ELF-1 (cell line): ENCODE measurements around the gene KCNH3.
A peak's percentile ranks its signal among the peaks of the same experiment; 100 is the strongest.
"Not testable (repeated sequence)": the region's sequence is repeated elsewhere in the genome, so short reads cannot be mapped to it uniquely, and the experiment has no call there.

ENCODE experiments used
- DNase-seq: peaks from one replicate; pipeline ENCODE4 v3.0.0-alpha.2; 2016; ENCODE audit warnings: low read depth, low spot score

Gene KCNH3

DNA sequence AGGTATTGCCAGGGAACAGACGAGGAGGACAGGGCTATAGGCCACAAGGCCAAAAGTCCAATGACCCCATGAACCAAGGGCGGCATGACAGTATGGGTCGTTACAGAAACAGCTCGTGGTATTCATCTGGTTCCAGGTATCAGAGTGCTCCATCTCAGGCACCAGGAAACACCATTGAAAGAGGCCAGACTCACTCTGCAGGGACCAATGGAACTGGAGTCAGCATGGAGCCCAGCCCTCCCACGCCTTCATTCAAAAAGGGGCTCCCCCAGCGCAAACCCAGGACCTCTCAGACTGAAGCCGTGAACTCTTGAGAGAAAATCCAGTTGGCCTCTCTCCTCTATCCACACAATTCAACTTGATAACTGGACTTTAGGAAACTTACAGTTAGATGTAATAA, 12.9 kb upstream of the KCNH3 start:
- DNase-seq = no peak

- DNase-seq = no peak
Observed at GRCh38 chr12:49527361-49528130, 11.3 kb upstream of the KCNH3 start.

DNA sequence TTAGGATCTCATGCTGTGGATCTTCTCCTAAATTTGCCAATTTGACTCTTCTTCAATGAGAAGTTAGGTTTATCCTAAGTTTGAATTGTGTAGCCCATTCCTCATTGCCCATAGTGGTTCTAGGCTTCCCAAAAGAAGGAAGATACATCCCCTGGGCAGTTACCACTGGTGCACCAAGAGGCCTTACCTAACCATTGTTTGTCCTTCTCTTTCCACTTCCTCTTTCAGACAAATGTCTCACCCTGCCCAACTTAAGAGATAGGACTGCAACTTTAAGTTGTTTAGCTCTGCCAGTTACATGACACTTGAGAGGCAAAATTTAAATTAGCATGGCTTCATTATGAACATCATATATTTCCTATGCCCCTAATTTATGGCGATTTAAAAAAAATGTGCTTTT, 9.4 kb upstream of the KCNH3 start:
- no peak for DNase-seq

DNA sequence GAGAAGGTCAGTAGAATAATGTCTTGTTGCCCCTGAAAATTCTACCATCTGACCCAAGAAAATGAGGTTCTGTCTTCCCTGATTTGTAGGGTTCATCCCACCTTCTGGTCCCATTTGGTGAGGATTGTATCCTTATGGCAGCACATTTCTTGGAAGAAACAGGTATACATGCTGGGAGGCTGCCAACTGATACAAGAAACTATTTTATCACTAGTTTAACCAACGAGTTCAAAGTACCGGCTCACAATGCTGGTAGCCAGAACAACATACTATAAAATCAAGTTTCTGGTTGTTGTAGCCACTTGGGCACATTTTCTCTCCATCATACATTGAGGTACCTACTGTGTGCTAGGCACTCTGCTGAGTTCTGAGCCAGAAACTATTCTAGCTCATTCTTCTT, 7.1 kb upstream of the KCNH3 start:
- no peak for DNase-seq

- no peak for DNase-seq
Observed at GRCh38 chr12:49533331-49533730, 5.5 kb upstream of the KCNH3 start.

- not testable (repeated sequence) for DNase-seq
Observed at GRCh38 chr12:49534122-49534521, 4.7 kb upstream of the KCNH3 start.

- DNase-seq = no peak
Observed at GRCh38 chr12:49534731-49535278, 4.0 kb upstream of the KCNH3 start.

- DNase-seq = no peak
Observed at GRCh38 chr12:49535921-49536525, 2.8 kb upstream of the KCNH3 start.

- no peak for DNase-seq
Observed at GRCh38 chr12:49536526-49537071, 2.2 kb upstream of the KCNH3 start.

GRCh38 chr12:49537231-49537751, 1.5 kb upstream of the KCNH3 start:
- DNase-seq = no peak

GRCh38 chr12:49537752-49538509, 899 bp upstream of the KCNH3 start:
- peak; percentile 46 for DNase-seq

- DNase-seq = no peak
Observed at GRCh38 chr12:49539406-49540228, 787 bp downstream of the KCNH3 start.

- DNase-seq = peak; percentile 39
Observed at GRCh38 chr12:49540229-49541139, 1.7 kb downstream of the KCNH3 start.

DNA sequence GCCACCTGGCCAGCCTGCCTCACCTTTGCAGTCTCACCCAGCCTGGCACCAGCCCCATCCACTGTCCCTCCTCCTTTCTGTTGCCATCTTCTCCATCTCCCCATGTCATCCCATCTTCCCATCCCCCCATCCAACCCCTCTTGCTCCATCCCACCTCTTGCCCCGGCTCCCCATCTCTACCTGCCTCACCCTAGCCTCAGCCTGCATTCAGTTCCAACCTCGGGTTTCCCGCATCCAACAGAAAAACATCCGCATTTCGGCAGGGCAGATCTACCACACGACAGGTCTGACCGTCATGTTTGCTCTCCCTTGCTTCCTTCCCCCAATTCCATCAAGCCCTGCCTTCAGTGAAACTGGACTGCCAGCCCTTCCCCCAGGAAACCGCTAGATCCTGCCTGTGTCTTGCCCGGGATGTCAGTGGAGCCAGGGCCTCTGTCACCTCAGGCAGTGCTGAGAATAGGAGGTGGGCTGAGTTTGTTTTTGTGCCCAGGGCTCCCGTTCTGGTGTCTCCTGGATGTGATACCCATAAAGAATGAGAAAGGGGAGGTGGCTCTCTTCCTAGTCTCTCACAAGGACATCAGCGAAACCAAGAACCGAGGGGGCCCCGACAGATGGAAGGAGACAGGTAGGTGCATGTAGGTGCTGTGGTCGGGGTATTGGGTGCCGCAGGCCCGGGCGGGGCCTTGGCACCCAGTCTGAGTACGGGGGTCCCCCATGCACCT, 2.5 kb downstream of the KCNH3 start:
- DNase-seq = no peak

GRCh38 chr12:49541911-49542505, 3.2 kb downstream of the KCNH3 start:
- DNase-seq = no peak

DNA sequence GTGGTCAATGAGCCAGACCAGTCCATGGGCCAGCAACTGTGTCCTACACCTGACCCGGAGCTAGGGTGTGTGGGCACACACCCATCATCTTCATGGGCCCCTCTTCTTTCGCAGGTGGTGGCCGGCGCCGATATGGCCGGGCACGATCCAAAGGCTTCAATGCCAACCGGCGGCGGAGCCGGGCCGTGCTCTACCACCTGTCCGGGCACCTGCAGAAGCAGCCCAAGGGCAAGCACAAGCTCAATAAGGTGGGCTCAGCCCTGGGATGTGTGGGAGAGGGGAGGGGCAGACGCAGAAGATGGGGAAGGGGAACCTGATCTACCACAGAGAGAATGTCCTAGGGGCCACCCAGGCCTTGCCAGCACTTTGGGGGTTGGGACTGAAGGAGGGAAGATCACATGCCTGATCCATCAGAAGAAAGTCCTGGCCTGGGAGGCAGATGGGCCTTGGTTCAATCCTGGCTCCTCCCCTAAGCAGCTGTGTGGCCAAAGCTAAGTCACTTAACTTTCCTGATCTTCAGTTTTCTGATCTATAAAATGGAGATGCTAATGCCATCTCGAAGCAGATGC, 3.8 kb downstream of the KCNH3 start:
- no peak for DNase-seq

GRCh38 chr12:49543221-49543913, 4.5 kb downstream of the KCNH3 start:
- no peak for DNase-seq
